ENCODE results near the gene DYNC1I1.

The DYNC1I1 gene

GRCh38 chr7:96090756-96091155 lies 318.4 kb downstream of the DYNC1I1 start:
- FAIRE-seq = no peak

- FAIRE-seq = no peak
Measured at GRCh38 chr7:96093435-96093834, 321.1 kb downstream of the DYNC1I1 start.

GRCh38 chr7:96097835-96098234 lies 325.5 kb downstream of the DYNC1I1 start:
- no peak for FAIRE-seq

- FAIRE-seq = no peak
Measured at GRCh38 chr7:96100737-96101136, 328.4 kb downstream of the DYNC1I1 start.

GRCh38 chr7:96102096-96102811 lies 329.9 kb downstream of the DYNC1I1 start:
- no peak for FAIRE-seq

GRCh38 chr7:96104984-96105383 lies 332.6 kb downstream of the DYNC1I1 start:
- no peak for FAIRE-seq

- FAIRE-seq = no peak
Measured at GRCh38 chr7:96111405-96111804, 339.1 kb downstream of the DYNC1I1 start.

GRCh38 chr7:96114190-96114589 lies 341.8 kb downstream of the DYNC1I1 start:
- FAIRE-seq = no peak

- no peak for FAIRE-seq
Measured at GRCh38 chr7:96116173-96116572, 343.8 kb downstream of the DYNC1I1 start.

GRCh38 chr7:96118449-96119001 lies 346.2 kb downstream of the DYNC1I1 start:
- no peak for FAIRE-seq

- FAIRE-seq = no peak
Measured at GRCh38 chr7:96120445-96121225, 348.3 kb downstream of the DYNC1I1 start.

GRCh38 chr7:96121752-96122151 lies 349.4 kb downstream of the DYNC1I1 start:
- no peak for FAIRE-seq

- no peak for FAIRE-seq
Measured at GRCh38 chr7:96122746-96123145, 350.4 kb downstream of the DYNC1I1 start.

GRCh38 chr7:96126382-96126781 lies 354.0 kb downstream of the DYNC1I1 start:
- no peak for FAIRE-seq

GRCh38 chr7:96127746-96128145 lies 355.4 kb downstream of the DYNC1I1 start:
- no peak for FAIRE-seq

- no peak for FAIRE-seq
Measured at GRCh38 chr7:96131525-96131924, 359.2 kb downstream of the DYNC1I1 start.

GRCh38 chr7:96135241-96135640 lies 362.9 kb downstream of the DYNC1I1 start:
- FAIRE-seq = no peak

GRCh38 chr7:96136600-96137239 lies 364.4 kb downstream of the DYNC1I1 start:
- no peak for FAIRE-seq

- no peak for FAIRE-seq
Measured at GRCh38 chr7:96143495-96144259, 371.3 kb downstream of the DYNC1I1 start.

- FAIRE-seq = no peak
Measured at GRCh38 chr7:96144260-96144526, 371.8 kb downstream of the DYNC1I1 start.

Data from TTC549 (cell line).